Gastrocnemius medialis (tissue), 4 donors: ENCODE data around the gene FBXW9. TPM values are rescaled to one million over a fixed set of nuclear protein-coding genes. Genes with fewer than 3 reads are reported as not detected.
"Not testable (repeated sequence)": the region's sequence is repeated elsewhere in the genome, so short reads cannot be mapped to it uniquely, and the experiment has no call there.

Experiments used
- ATAC-seq, 2 donors: fragments of 150-250 bp; one replicate each; pipeline ENCODE4 v1.9.1; 2016
- DNase-seq, 2 donors: peaks; one replicate each; pipeline ENCODE4 v3.0.0-alpha.2; 2019
- H3K27ac ChIP-seq, 4 donors: fragments of 200-600 bp; sonication (generic); 1 replicate in 1 of 4; 2 replicates in 3 of 4; pipeline ENCODE4 v1.5.1; 2016 to 2018; ENCODE audit warnings: mild to moderate bottlenecking in 2 of 4, moderate library complexity in 1 of 4
- H3K27me3 ChIP-seq, 3 donors: fragments of 200-600 bp; sonication (generic) in 2 of 3; 1 replicate in 1 of 3; 2 replicates in 2 of 3; pipeline versions ENCODE4 v1.5.1 to v1.6.0; 2016 to 2019; ENCODE audit warnings: mild to moderate bottlenecking in 1 of 3, moderate library complexity in 1 of 3
- H3K36me3 ChIP-seq, 2 donors: fragments of 200-600 bp; sonication (generic) in 1 of 2; one replicate each; pipeline ENCODE4 v1.5.1; 2017 to 2018
- H3K4me1 ChIP-seq, 2 donors: fragments of 200-600 bp; sonication (generic) in 1 of 2; one replicate each; pipeline ENCODE4 v1.5.1; 2016 to 2017; ENCODE audit warnings: mild to moderate bottlenecking in 2 of 2
- H3K4me3 ChIP-seq, 4 donors: fragments of 200-600 bp; sonication (generic) in 3 of 4; 1 replicate in 1 of 4; 2 replicates in 3 of 4; pipeline ENCODE4 v1.5.1; 2016 to 2019; ENCODE audit warnings: mild to moderate bottlenecking in 2 of 4
- H3K9me3 ChIP-seq, 3 donors: fragments of 200-600 bp; sonication (generic) in 2 of 3; 1 replicate in 1 of 3; 2 replicates in 2 of 3; pipeline ENCODE4 v1.5.1; 2016 to 2019
- CTCF ChIP-seq, 5 experiments: fragments of 450-650 bp in 3 of 5; fragments of 200-600 bp in 2 of 5; sonication (generic) in 2 of 5; IDR thresholded peaks in 4 of 5; conservative IDR thresholded peaks in 1 of 5; 1 replicate in 4 of 5; 2 replicates in 1 of 5; pipeline ENCODE4 v1.5.1; 2016 to 2019; ENCODE audit warnings: antibody characterized with exemption in 5 of 5, mild to moderate bottlenecking in 3 of 5, moderate library complexity in 3 of 5
- POLR2A ChIP-seq, 2 donors: fragments of 450-650 bp; IDR thresholded peaks; one replicate each; pipeline ENCODE4 v1.6.1; 2017; ENCODE audit warnings: antibody characterized with exemption in 2 of 2, mild to moderate bottlenecking in 2 of 2, moderate library complexity in 2 of 2
- in situ Hi-C, 4 donors: fragments of 200-750 bp; cut with MboI; loops; one replicate each; pipeline versions ENCODE4 v1.15.0 to v1.8.0; 2017; ENCODE audit warnings: low sequenced_read_pairs in 4 of 4
- intact Hi-C: fragments of 100-400 bp; cut with DNase I; formaldehyde crosslinking; loops from one replicate; pipeline ENCODE4 v1.15.1; 2023; ENCODE audit warnings: low total_unique reads
- total RNA-seq, 4 donors: library from RNA; depleted of rRNA; stranded (reverse); fragments of >200 nt; gene quantifications; one replicate each; pipeline versions ENCODE4 v1.1.0 to v1.2.3, GENCODE V29; 2016

The FBXW9 gene
- total RNA-seq, 4 donors from 2014 or later: 2.5 to 5.8 (median 3.3) TPM

- no peak for DNase-seq
- Histone ChIP-seq H3K9me3 (no peaks in the 10 kb centered on the region), H3K36me3 (peaks cover 0 to 38% of the 10 kb centered on the region in 2 donors), H3K4me3 (no peak overlapping the region), H3K4me1 (peaks cover 16 to 19% of the 10 kb centered on the region in 2 donors), H3K27ac (no peak overlapping the region), H3K27me3 (no peaks in the 10 kb centered on the region)
- in situ Hi-C loops: no loop called here
- TF ChIP-seq POLR2A (IDR thresholded peaks at IDR 0.05) (no peak), CTCF (IDR thresholded peaks at IDR 0.05 in 4 of 5, conservative IDR thresholded peaks at IDR 0.05 in 1 of 5) (no peak)
- no peak for ATAC-seq
- intact Hi-C loops: no loop called here
These were observed 30.5 kb upstream of the FBXW9 start for GRCh38 chr19:12726988-12727316.

- H3K27me3 ChIP-seq, H3K27ac ChIP-seq, ATAC-seq, DNase-seq, intact Hi-C loops, in situ Hi-C loops, H3K9me3 ChIP-seq, H3K4me3 ChIP-seq: not testable (repeated sequence)
- Histone ChIP-seq H3K4me1 (peaks cover 17 to 19% of the 10 kb centered on the region in 2 donors), H3K36me3 (peaks cover 0 to 27% of the 10 kb centered on the region in 2 donors)
These were observed 29.2 kb upstream of the FBXW9 start for GRCh38 chr19:12725612-12726011.

DNA sequence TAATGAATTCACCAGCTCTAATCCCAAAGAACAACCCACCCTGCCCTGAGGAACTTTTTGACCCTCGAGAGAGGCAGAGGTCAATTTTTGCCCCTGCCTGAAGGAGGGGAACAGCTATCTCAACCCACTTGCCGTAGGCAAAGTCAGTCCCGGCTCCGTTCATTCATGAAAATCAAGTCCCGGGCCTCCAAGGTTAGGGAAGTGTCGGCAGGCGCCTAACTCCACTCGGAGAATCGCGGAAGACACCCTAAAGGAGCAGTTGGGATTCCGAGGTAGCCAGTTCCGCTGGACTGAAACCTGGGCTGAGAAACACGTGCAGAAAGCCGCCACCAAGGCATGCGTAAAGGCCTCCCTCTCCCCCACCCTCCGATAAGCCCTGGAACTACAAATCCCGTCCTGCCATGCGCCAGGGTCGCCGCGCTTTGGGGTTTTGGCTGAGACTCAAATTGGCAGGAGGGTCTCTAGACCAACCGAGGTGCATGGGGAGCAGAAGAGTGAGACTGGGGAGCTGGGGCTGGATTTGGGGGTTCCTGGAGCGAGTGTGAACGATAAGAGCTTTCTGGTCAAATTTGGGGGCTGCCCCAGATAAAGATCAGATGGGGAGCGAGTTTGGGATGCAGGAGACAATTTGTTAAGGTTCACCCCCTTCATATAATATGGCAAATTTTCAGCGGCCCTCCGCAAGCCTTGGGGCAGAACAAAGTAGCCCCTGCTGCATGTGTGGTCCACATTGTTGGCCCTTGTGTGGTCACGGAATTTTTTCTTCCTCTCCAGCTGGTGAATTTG, 27.4 kb upstream of the FBXW9 start, which contains the start of gene TNPO2:
TNPO2 (minus strand) TSS at position 292 of the 786 bp plus-strand sequence. CDS start 2,955 bp downstream, outside the sequence.
- intact Hi-C loops: loop anchor here (5.0 kb wide), 3 partner anchors 42 to 208 kb away; partner anchors contain the start of genes DHPS, FARSA and JUNB
- peak within 1 kb of the TSS; percentile 72 to 83 (median 76) for H3K4me3 ChIP-seq
- H3K9me3 ChIP-seq: no peaks in the 10 kb centered on the region
- TF ChIP-seq CTCF (IDR thresholded peaks at IDR 0.05 in 4 of 5, conservative IDR thresholded peaks at IDR 0.05 in 1 of 5) (no peak), POLR2A (IDR thresholded peaks at IDR 0.05) (peak; percentile 47)
- in situ Hi-C loops: no loop called here
- peaks cover 0 to 12% of the 10 kb centered on the region in 2 donors for H3K36me3 ChIP-seq
- no peaks in the 10 kb centered on the region for H3K27me3 ChIP-seq
- peak; percentile 32 to 33 for ATAC-seq
- DNase-seq: peak; percentile 54
- peak within 1 kb of the TSS; percentile 87 to 99 (median 94) for H3K27ac ChIP-seq
- H3K4me1 ChIP-seq: peaks cover 26 to 29% of the 10 kb centered on the region in 2 donors

DNA sequence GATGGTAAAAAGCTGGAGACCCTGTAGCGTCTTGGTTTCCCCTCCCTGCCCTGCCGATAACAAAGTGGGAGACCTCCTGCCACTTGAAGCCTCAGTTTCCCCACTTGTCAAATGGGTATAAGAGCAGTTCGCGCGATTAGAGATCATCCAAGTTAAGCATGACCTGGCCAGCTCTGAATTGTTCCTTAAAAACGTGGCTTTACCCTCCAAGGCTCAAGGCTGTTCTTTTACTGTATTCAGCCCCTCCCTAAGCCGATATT, 26.9 kb upstream of the FBXW9 start:
- no peak for DNase-seq
- H3K27ac ChIP-seq: peak overlapping the region; percentile 87 to 99 (median 94)
- H3K4me1 ChIP-seq: peaks cover 26 to 29% of the 10 kb centered on the region in 2 donors
- in situ Hi-C loops (no loop called here), intact Hi-C loops (loop anchor here (5.0 kb wide), 3 partner anchors 41 to 209 kb away; partner anchors contain the start of genes DHPS, FARSA and JUNB)
- no peak for ATAC-seq
- H3K9me3 ChIP-seq: no peaks in the 10 kb centered on the region
- H3K4me3 ChIP-seq: peak overlapping the region; percentile 72 to 83 (median 76)
- no peaks in the 10 kb centered on the region for H3K27me3 ChIP-seq
- H3K36me3 ChIP-seq: peaks cover 0 to 12% of the 10 kb centered on the region in 2 donors
- no peak for TF ChIP-seq POLR2A (IDR thresholded peaks at IDR 0.05)
- no peak for TF ChIP-seq CTCF (IDR thresholded peaks at IDR 0.05 in 4 of 5, conservative IDR thresholded peaks at IDR 0.05 in 1 of 5)

DNA sequence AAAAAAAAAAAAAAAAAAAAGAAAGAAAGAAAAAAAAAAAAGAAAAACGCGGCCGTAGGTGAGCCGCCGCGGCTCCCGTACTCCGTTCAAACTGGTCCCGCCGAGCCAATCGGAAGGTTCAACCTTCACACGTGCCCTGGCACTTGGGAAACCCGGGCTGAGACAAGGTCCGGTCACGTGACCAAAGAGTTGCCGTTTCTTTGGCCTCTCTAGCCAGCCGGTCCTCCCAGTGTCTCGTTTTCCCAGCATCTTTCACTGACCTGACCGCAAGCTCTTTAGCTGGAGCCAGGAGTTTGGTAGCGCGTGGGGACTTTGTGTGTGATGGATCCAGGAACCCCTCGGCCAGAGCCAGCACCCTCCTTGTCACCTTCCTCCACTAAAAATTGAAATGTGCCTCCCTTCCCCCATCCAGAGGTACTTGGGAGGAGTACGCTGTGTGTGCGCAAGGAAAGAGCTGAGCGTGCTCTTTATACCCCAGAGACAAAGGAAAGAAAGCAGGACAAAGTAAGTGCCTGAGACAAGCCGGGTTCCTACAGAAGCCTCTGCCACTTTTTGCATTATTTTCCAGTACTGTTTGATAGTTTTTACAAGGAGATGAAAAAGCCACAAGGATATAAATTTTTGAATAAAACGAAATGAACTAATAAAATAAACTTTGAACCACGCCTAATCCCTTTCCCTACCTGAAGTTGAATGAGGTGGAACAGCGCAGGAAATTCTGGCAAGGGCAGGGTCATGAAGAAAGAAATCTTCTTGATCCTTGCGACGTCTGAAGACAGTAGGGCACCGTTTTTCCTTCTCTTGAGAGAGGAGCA, 26.3 kb upstream of the FBXW9 start:
- DNase-seq (peak; percentile 98 to 99), ATAC-seq (peak; percentile 96)
- TF ChIP-seq POLR2A (IDR thresholded peaks at IDR 0.05) (peak; percentile 30 to 35), CTCF (IDR thresholded peaks at IDR 0.05 in 4 of 5, conservative IDR thresholded peaks at IDR 0.05 in 1 of 5) (peak in 1 of 5 experiments; percentile 42)
- Histone ChIP-seq H3K36me3 (peaks cover 0 to 13% of the 10 kb centered on the region in 2 donors), H3K27ac (peak overlapping the region; percentile 87 to 99 (median 94)), H3K4me1 (peaks cover 26 to 29% of the 10 kb centered on the region in 2 donors), H3K9me3 (no peaks in the 10 kb centered on the region), H3K27me3 (no peaks in the 10 kb centered on the region), H3K4me3 (peak overlapping the region; percentile 72 to 83 (median 76))
- intact Hi-C loops: loop anchor here (1.0 to 5.0 kb wide), 4 partner anchors 12 to 210 kb away; partner anchors contain the start of genes DHPS, FARSA, JUNB and TRIR
- in situ Hi-C loops: no loop called here
